NB4 (cell line): ENCODE measurements around the gene LIN7C.

ENCODE experiments used
- DNase-seq: peaks from one replicate; pipeline ENCODE4 v3.0.0; 2010; ENCODE audit warnings: low read depth
- H3K4me3 ChIP-seq: one replicate; pipeline ENCODE4 v1.5.1; 2011; ENCODE audit warnings: mild to moderate bottlenecking, low read depth, low read length, moderate library complexity
- CTCF ChIP-seq: IDR thresholded peaks from one replicate; pipeline ENCODE4 v1.5.1; 2012; ENCODE audit warnings: low read depth, low read length
- MAX ChIP-seq: IDR thresholded peaks from 2 replicates; pipeline ENCODE4 v1.6.1; 2011; ENCODE audit warnings: low read depth, low read length
- MYC ChIP-seq: IDR thresholded peaks from 2 replicates; pipeline ENCODE4 v1.6.1; 2011; ENCODE audit warnings: low read depth, low read length
- POLR2A ChIP-seq: IDR thresholded peaks from 2 replicates; pipeline ENCODE4 v1.6.1; 2011; ENCODE audit warnings: mild to moderate bottlenecking; ENCODE audit not compliant: insufficient read length; ENCODE audit errors: extremely low read depth

Gene LIN7C

GRCh38 chr11:27514558-27514957 lies 8.0 kb upstream of the LIN7C start:
- no peak overlapping the region for H3K4me3 ChIP-seq
- DNase-seq = no peak
- TF ChIP-seq CTCF (no peak), POLR2A (no peak), MYC (no peak), MAX (no peak)

- no peak for DNase-seq
- TF ChIP-seq CTCF = no peak
- TF ChIP-seq POLR2A = no peak
- no peak for TF ChIP-seq MAX
- TF ChIP-seq MYC = no peak
Observed at GRCh38 chr11:27514076-27514475, 7.5 kb upstream of the LIN7C start.

GRCh38 chr11:27513389-27513788 lies 6.8 kb upstream of the LIN7C start:
- no peak for DNase-seq
- TF ChIP-seq POLR2A (no peak), MAX (no peak), MYC (no peak), CTCF (no peak)
- no peak overlapping the region for H3K4me3 ChIP-seq

More at GRCh38 chr11:27514076-27514475, 7.5 kb upstream of the LIN7C start:
- H3K4me3 ChIP-seq = no peak overlapping the region

- no peak overlapping the region for H3K4me3 ChIP-seq
- no peak for DNase-seq
- no peak for TF ChIP-seq POLR2A
- no peak for TF ChIP-seq CTCF
Observed at GRCh38 chr11:27512238-27512637, 5.7 kb upstream of the LIN7C start.

GRCh38 chr11:27509908-27510307 lies 3.3 kb upstream of the LIN7C start:
- DNase-seq = peak; percentile 18
- TF ChIP-seq POLR2A (no peak), MYC (no peak), CTCF (no peak), MAX (no peak)
- H3K4me3 ChIP-seq = no peak overlapping the region
